Measurements from ENCODE around the gene PIGR.
A peak's percentile ranks its signal among the peaks of the same experiment; 100 is the strongest.

The PIGR gene

DNA sequence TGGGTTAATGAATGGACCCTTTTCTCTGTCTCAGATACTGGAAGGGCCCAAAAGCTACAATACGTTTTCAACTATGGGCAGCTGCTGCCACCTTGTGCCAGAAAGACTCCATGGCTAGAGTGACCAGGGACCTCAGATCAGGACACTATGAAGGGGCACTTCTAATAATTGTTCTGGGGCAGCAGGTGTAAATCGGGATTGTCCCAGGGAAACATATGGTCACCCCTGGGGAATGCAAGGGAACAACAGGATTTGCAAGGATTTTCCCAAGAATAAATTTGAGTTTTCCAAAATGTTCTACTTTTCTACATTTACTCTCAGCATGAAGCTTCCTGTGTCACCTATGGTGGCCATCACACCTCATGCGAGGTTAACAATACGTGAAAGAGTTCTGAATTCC is 36.0 kb upstream of the PIGR start:
- H3K9me3 ChIP-seq, result no peaks in the 10 kb centered on the region
- H3K4me3 ChIP-seq, result no peak overlapping the region
- no peaks in the 10 kb centered on the region for H3K36me3 ChIP-seq
- DNase-seq, result no peak
- H3K4me1 ChIP-seq, result no peaks in the 10 kb centered on the region
- intact Hi-C loops (cut with DNase I; ENCODE audit: low total_unique reads), result no loop called here
- H3K27me3 ChIP-seq, result peaks cover 0 to 6% of the 10 kb centered on the region in 2 donors
- TF ChIP-seq CTCF (IDR thresholded peaks at IDR 0.05), result peak; percentile 31 to 39
- no peak overlapping the region for H3K27ac ChIP-seq

DNA sequence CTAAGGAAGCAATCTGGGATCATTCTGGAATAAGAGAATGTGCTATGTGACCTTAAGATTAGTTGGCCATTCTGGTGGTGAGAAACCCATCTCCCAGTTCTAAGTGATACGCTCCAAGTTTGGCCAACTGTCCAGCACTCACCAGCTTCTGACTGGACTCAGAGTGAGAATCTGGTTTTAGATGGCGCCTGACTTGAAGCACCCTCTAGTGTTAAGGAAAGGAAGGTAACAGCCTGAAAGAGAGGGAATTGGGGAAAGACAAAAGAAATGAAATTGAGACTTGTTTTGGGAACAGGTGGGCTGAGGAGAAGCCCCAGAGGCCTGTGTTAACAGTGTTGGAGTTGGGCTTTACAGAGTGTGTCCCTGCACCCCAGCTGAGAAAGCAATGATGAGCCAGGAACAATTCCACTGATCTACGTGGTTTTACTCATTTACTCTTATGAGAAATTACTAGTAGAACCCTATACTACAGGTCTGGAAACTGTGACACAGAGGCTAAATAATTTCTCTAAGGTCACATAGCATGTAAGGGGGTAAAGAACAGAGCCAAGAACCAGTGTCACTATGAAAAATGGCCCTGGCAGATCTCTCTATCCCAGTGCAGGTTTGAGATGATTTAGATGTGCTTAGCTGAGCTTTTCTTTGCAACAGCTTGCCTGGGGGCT is 33.2 kb upstream of the PIGR start:
- Histone ChIP-seq H3K27ac (no peak overlapping the region), H3K4me3 (no peak overlapping the region), H3K27me3 (peaks cover 0 to 6% of the 10 kb centered on the region in 2 donors), H3K4me1 (no peaks in the 10 kb centered on the region), H3K9me3 (no peaks in the 10 kb centered on the region), H3K36me3 (no peaks in the 10 kb centered on the region)
- intact Hi-C loops (cut with DNase I; ENCODE audit: low total_unique reads), result no loop called here
- no peak for TF ChIP-seq CTCF (IDR thresholded peaks at IDR 0.05)
- no peak for DNase-seq

GRCh38 chr1:206978259-206978658 is 32.0 kb upstream of the PIGR start:
- TF ChIP-seq CTCF (IDR thresholded peaks at IDR 0.05), result no peak
- Histone ChIP-seq H3K4me1 (no peaks in the 10 kb centered on the region), H3K27ac (no peak overlapping the region), H3K27me3 (peaks cover 0 to 3% of the 10 kb centered on the region in 2 donors), H3K36me3 (no peaks in the 10 kb centered on the region), H3K9me3 (no peaks in the 10 kb centered on the region), H3K4me3 (no peak overlapping the region)
- intact Hi-C loops (cut with DNase I; ENCODE audit: low total_unique reads), result no loop called here
- no peak for DNase-seq

- Histone ChIP-seq H3K27me3 (peaks cover 0 to 14% of the 10 kb centered on the region in 2 donors), H3K4me1 (no peaks in the 10 kb centered on the region), H3K36me3 (no peaks in the 10 kb centered on the region), H3K4me3 (no peak overlapping the region), H3K27ac (no peak overlapping the region), H3K9me3 (no peaks in the 10 kb centered on the region)
- DNase-seq, result no peak
- TF ChIP-seq CTCF (IDR thresholded peaks at IDR 0.05), result no peak
- intact Hi-C loops (cut with DNase I; ENCODE audit: low total_unique reads), result no loop called here
Observed at GRCh38 chr1:206975306-206975705, 29.0 kb upstream of the PIGR start.

GRCh38 chr1:206974140-206974539 is 27.9 kb upstream of the PIGR start:
- Histone ChIP-seq H3K4me1 (no peaks in the 10 kb centered on the region), H3K27ac (no peak overlapping the region), H3K27me3 (peaks cover 0 to 18% of the 10 kb centered on the region in 2 donors), H3K9me3 (no peaks in the 10 kb centered on the region), H3K36me3 (no peaks in the 10 kb centered on the region), H3K4me3 (no peak overlapping the region)
- no peak for DNase-seq
- intact Hi-C loops (cut with DNase I; ENCODE audit: low total_unique reads), result no loop called here
- no peak for TF ChIP-seq CTCF (IDR thresholded peaks at IDR 0.05)

GRCh38 chr1:206972728-206973127 is 26.5 kb upstream of the PIGR start:
- Histone ChIP-seq H3K4me1 (no peaks in the 10 kb centered on the region), H3K9me3 (no peaks in the 10 kb centered on the region), H3K27ac (no peak overlapping the region), H3K27me3 (peaks cover 0 to 23% of the 10 kb centered on the region in 2 donors), H3K36me3 (no peaks in the 10 kb centered on the region), H3K4me3 (no peak overlapping the region)
- intact Hi-C loops (cut with DNase I; ENCODE audit: low total_unique reads), result no loop called here
- no peak for DNase-seq
- no peak for TF ChIP-seq CTCF (IDR thresholded peaks at IDR 0.05)

Data from tibial artery (tissue), 4 donors.